Upper lobe of right lung (tissue), 1 donor: ENCODE measurements around the gene ATG2B. TPM values are rescaled to one million over a fixed set of nuclear protein-coding genes. Genes with fewer than 3 reads are reported as not detected.

Experiments
- ATAC-seq: fragments of 200-7000 bp; cut with Tn5 transposase; one replicate; pipeline ENCODE4 v1.9.1; 2020; ENCODE audit warnings: mild to moderate bottlenecking, moderate library complexity
- DNase-seq: peaks from one replicate; pipeline ENCODE4 v3.0.0-alpha.2; 2020
- H3K27ac ChIP-seq: fragments of 200-600 bp; one replicate; pipeline ENCODE4 v1.8.0; 2022
- H3K27me3 ChIP-seq: fragments of 200-600 bp; one replicate; pipeline ENCODE4 v1.8.0; 2022; ENCODE audit warnings: mild to moderate bottlenecking
- H3K36me3 ChIP-seq: fragments of 200-600 bp; one replicate; pipeline ENCODE4 v1.8.0; 2022
- H3K4me1 ChIP-seq: fragments of 200-600 bp; one replicate; pipeline ENCODE4 v1.8.0; 2022
- H3K4me3 ChIP-seq: fragments of 200-600 bp; one replicate; pipeline ENCODE4 v1.8.0; 2022; ENCODE audit warnings: mild to moderate bottlenecking
- H3K9me3 ChIP-seq: fragments of 200-600 bp; one replicate; pipeline ENCODE4 v1.8.0; 2022
- intact Hi-C: fragments of 100-400 bp; cut with DNase I; formaldehyde crosslinking; loops from one replicate; pipeline ENCODE4 v1.11.0; 2022
- total RNA-seq: library from RNA; stranded (reverse); fragmentation: NEBNext Ultra II Directional; extraction: Animal tissue kit (Norgen Biotek cat#: 25700); gene quantifications from one replicate; pipeline ENCODE4 v1.2.1, GENCODE V29; 2021
- TF ChIP-seq, protein P1 (sequence below): fragments of 200-600 bp; IDR thresholded peaks from one replicate; pipeline ENCODE4 v1.8.0; 2022; ENCODE audit warnings: antibody characterized with exemption
- donor health status: DM: no; HTN: yes; CAD: no; lungs with severe emphysema.

The ATG2B gene
- total RNA-seq, 1 donor from 2014 or later = 19.1 TPM

DNA sequence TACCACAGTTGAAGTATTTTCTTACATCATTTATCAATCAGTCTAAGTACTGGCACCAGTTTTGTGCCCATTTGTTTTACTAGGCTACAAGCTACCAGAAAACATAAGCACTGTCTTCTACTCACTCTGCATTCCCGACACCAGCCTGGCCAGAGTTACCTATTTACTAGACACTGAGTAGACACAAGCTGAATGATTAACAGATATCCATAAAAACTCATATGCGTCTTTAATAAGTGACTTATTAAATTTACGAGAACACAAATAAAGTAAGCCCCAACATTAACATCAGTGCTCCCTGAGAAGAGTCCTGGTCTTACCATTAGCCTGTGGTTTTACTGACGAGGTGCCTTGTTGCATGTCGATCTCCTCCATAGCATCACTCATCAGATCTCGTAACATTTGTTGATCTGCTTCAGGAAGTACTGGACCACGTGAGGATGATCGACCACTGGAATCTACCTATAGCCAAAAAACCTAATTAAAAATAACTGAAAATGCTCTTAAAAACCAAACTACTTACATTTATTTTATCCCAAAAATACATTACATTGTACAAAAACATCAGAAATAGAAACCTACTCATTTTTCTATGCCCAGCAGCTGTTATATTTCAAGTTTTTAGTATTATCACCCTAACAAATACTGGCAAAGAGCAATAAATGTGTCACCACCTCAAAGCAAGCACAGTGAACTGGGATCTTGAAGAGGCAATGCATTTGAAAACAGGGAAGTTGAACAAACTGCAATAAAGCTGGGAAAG is 53.8 kb downstream of the ATG2B start:
- no peaks in the 10 kb centered on the region for H3K27me3 ChIP-seq
- ATAC-seq = no peak
- no peaks in the 10 kb centered on the region for H3K4me1 ChIP-seq
- no peak for DNase-seq
- intact Hi-C loops = no loop called here
- no peaks in the 10 kb centered on the region for H3K9me3 ChIP-seq
- no peak overlapping the region for H3K4me3 ChIP-seq
- TF ChIP-seq, protein P1, sequence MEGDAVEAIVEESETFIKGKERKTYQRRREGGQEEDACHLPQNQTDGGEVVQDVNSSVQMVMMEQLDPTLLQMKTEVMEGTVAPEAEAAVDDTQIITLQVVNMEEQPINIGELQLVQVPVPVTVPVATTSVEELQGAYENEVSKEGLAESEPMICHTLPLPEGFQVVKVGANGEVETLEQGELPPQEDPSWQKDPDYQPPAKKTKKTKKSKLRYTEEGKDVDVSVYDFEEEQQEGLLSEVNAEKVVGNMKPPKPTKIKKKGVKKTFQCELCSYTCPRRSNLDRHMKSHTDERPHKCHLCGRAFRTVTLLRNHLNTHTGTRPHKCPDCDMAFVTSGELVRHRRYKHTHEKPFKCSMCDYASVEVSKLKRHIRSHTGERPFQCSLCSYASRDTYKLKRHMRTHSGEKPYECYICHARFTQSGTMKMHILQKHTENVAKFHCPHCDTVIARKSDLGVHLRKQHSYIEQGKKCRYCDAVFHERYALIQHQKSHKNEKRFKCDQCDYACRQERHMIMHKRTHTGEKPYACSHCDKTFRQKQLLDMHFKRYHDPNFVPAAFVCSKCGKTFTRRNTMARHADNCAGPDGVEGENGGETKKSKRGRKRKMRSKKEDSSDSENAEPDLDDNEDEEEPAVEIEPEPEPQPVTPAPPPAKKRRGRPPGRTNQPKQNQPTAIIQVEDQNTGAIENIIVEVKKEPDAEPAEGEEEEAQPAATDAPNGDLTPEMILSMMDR = no peak
- H3K36me3 ChIP-seq = peaks cover 92% of the 10 kb centered on the region
- no peak overlapping the region for H3K27ac ChIP-seq

DNA sequence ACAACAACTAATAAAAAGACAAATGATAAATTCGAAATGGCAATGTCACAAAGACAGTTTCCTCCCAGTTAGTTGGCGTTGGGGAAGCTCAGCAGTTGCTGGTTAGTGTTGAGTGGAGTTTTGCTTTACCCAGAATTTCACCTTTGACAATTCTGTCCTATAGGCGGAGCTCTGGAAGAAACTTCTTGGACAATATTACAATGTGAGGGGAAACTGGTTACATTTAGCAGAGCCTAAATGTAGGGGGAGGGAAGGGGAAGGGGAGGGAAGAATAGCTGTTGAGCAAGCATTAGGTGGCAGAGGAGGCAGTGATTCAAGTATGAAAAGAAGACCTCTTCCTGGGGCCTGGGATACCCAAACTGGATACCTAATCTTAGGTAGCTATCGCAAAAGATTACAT is 55.7 kb downstream of the ATG2B start:
- ATAC-seq (no peak), DNase-seq (no peak)
- Histone ChIP-seq H3K4me3 (no peak overlapping the region), H3K27ac (no peak overlapping the region), H3K27me3 (no peaks in the 10 kb centered on the region), H3K4me1 (no peaks in the 10 kb centered on the region), H3K36me3 (peaks cover 92% of the 10 kb centered on the region), H3K9me3 (no peaks in the 10 kb centered on the region)
- TF ChIP-seq, protein P1 = no peak
- intact Hi-C loops = no loop called here

DNA sequence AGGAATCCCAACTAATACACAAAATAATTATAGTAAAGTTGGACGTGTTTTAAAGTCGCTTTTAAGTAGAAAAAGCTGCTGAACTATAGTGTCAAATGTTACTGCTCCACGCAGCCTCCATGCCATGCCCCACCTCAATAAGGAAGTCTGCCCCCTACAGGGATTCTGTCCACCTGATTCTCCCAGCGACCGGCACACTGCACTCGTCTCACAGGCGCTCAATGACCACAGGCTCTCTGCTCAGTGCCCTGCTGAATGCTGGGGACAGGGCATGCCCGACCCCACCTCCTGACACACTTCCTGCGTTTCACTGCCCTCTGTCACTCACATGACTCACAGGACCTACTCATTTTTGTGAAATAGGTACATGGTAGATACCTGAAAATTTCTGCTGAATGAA is 58.2 kb downstream of the ATG2B start:
- TF ChIP-seq, protein P1 = no peak
- peaks cover 87% of the 10 kb centered on the region for H3K36me3 ChIP-seq
- H3K27me3 ChIP-seq = no peaks in the 10 kb centered on the region
- H3K4me3 ChIP-seq = no peak overlapping the region
- no peaks in the 10 kb centered on the region for H3K9me3 ChIP-seq
- no peak for DNase-seq
- intact Hi-C loops = no loop called here
- no peaks in the 10 kb centered on the region for H3K4me1 ChIP-seq
- no peak overlapping the region for H3K27ac ChIP-seq
- ATAC-seq = no peak

DNA sequence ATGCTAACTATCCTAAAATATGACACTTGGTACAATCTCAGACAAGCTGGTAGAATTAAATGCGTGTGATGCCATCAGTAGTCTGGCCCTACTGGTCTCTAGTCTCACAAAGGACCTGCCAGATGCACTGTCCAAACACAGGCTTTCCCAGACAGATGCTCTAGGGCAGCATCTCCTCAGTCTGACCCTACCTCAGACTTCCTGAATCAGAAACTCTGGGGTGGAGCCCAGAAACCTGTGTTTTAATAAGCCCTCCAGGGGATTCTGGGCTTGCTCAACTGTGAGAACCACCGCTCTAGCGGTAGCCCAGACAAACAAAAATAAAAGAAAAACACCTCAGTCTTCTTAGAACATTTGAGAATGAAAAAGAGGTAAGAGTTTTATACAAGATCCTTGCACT is 59.2 kb downstream of the ATG2B start:
- Histone ChIP-seq H3K9me3 (no peaks in the 10 kb centered on the region), H3K27ac (no peak overlapping the region), H3K4me3 (no peak overlapping the region), H3K36me3 (peaks cover 87% of the 10 kb centered on the region), H3K4me1 (no peaks in the 10 kb centered on the region), H3K27me3 (no peaks in the 10 kb centered on the region)
- TF ChIP-seq, protein P1 = no peak
- intact Hi-C loops = no loop called here
- no peak for DNase-seq
- no peak for ATAC-seq

DNA sequence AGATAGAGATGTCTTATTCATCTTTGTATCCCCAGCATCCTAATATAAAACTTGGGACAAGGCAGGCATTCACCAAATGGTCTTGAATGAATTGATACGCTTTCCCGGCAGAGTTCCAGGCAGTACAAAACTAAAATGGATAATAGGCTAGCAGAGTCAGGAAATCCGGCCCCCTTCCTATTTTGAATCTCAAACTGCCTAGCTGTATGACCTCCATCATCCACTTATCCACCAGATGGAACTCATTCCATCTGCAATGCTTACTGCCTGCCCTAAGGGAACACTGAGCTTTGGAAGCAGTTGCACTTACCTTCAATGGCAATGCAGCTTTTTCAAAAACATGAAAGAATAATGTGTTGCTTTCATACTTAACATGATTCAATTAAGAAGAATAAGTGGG is 63.7 kb downstream of the ATG2B start:
- Histone ChIP-seq H3K4me1 (no peaks in the 10 kb centered on the region), H3K27me3 (no peaks in the 10 kb centered on the region), H3K4me3 (no peak overlapping the region), H3K9me3 (no peaks in the 10 kb centered on the region), H3K27ac (no peak overlapping the region), H3K36me3 (peaks cover 63% of the 10 kb centered on the region)
- DNase-seq (no peak), ATAC-seq (no peak)
- TF ChIP-seq, protein P1 = no peak
- intact Hi-C loops = no loop called here
